H9 (cell line): ENCODE measurements around the gene BRD1. TPM values are rescaled to one million over a fixed set of nuclear protein-coding genes. Genes with fewer than 3 reads are reported as not detected.

Source experiments
- DNase-seq: peaks from one replicate; pipeline ENCODE4 v3.0.0-alpha.2; 2017
- H2AFZ ChIP-seq: one replicate; pipeline ENCODE4 v1.6.1; 2013; ENCODE audit warnings: mild to moderate bottlenecking, low read length, control low read depth, moderate library complexity
- H2AK5ac ChIP-seq: 2 replicates; pipeline ENCODE4 v1.6.1; 2013; ENCODE audit warnings: low read length, control low read depth, mixed read lengths; ENCODE audit not compliant: insufficient read length
- H2BK120ac ChIP-seq: one replicate; pipeline ENCODE4 v1.6.1; 2013; ENCODE audit warnings: low read depth, mild to moderate bottlenecking, low read length, control low read depth, inconsistent platforms; ENCODE audit not compliant: poor library complexity, severe bottlenecking
- H2BK12ac ChIP-seq: 2 replicates; pipeline ENCODE4 v1.6.1; 2013; ENCODE audit warnings: low read length, control low read depth, mixed read lengths, low read depth; ENCODE audit not compliant: insufficient read length
- H2BK15ac ChIP-seq: 2 replicates; pipeline ENCODE4 v1.6.1; 2013; ENCODE audit warnings: low read depth, low read length, control low read depth
- H2BK20ac ChIP-seq: one replicate; pipeline ENCODE4 v1.6.1; 2013; ENCODE audit warnings: low read depth, mild to moderate bottlenecking, low read length, control low read depth, inconsistent platforms; ENCODE audit not compliant: poor library complexity, severe bottlenecking
- H2BK5ac ChIP-seq: 2 replicates; pipeline ENCODE4 v1.6.1; 2013; ENCODE audit warnings: low read length, control low read depth, mixed read lengths; ENCODE audit not compliant: insufficient read length
- H3K14ac ChIP-seq: 2 replicates; pipeline ENCODE4 v1.6.1; 2013; ENCODE audit warnings: low read length, control low read depth; ENCODE audit not compliant: insufficient read depth
- H3K18ac ChIP-seq: 2 replicates; pipeline ENCODE4 v1.6.1; 2013; ENCODE audit warnings: low read depth, mild to moderate bottlenecking, mixed read lengths, low read length, control low read depth; ENCODE audit not compliant: insufficient read length
- H3K23ac ChIP-seq: 2 replicates; pipeline ENCODE4 v1.6.1; 2013; ENCODE audit warnings: low read length, control low read depth, mixed read lengths, low read depth; ENCODE audit not compliant: insufficient read length
- H3K23me2 ChIP-seq: 2 replicates; pipeline ENCODE4 v1.6.1; 2013; ENCODE audit warnings: low read depth, mild to moderate bottlenecking, mixed read lengths, low read length, control low read depth; ENCODE audit not compliant: insufficient read length, poor library complexity, severe bottlenecking
- H3K27ac ChIP-seq: 2 replicates; pipeline ENCODE4 v1.5.1; 2013; ENCODE audit warnings: low read length, control low read depth, mixed read lengths, low read depth; ENCODE audit not compliant: insufficient read length
- H3K27me3 ChIP-seq: 2 replicates; pipeline ENCODE4 v1.6.1; 2013; ENCODE audit warnings: low read length, control low read depth, inconsistent platforms; ENCODE audit not compliant: insufficient read depth
- H3K4ac ChIP-seq: 2 replicates; pipeline ENCODE4 v1.6.1; 2013; ENCODE audit warnings: low read depth, mild to moderate bottlenecking, control low read depth, inconsistent platforms, low read length, moderate library complexity
- H3K4me1 ChIP-seq: 2 replicates; pipeline ENCODE4 v1.6.1; 2013; ENCODE audit warnings: low read length, control low read depth, inconsistent platforms; ENCODE audit not compliant: insufficient read depth
- H3K4me2 ChIP-seq: 2 replicates; pipeline ENCODE4 v1.6.1; 2013; ENCODE audit warnings: low read length, control low read depth, mixed read lengths; ENCODE audit not compliant: insufficient read length, insufficient read depth
- H3K56ac ChIP-seq: 2 replicates; pipeline ENCODE4 v1.6.1; 2013; ENCODE audit warnings: low read depth, mild to moderate bottlenecking, mixed read lengths, low read length, control low read depth; ENCODE audit not compliant: insufficient read length
- H3K79me1 ChIP-seq: 2 replicates; pipeline ENCODE4 v1.6.1; 2013; ENCODE audit warnings: low read depth, mild to moderate bottlenecking, moderate library complexity, low read length, control low read depth, inconsistent platforms; ENCODE audit not compliant: insufficient read depth, poor library complexity, severe bottlenecking
- H3K79me2 ChIP-seq: 2 replicates; pipeline ENCODE4 v1.6.1; 2013; ENCODE audit warnings: low read length, control low read depth, inconsistent platforms; ENCODE audit not compliant: insufficient read depth
- H3K9ac ChIP-seq: 2 replicates; pipeline ENCODE4 v1.6.1; 2013; ENCODE audit warnings: low read length, control low read depth, mixed read lengths; ENCODE audit not compliant: insufficient read length; ENCODE audit errors: extremely low read depth
- H3K9me3 ChIP-seq: one replicate; pipeline ENCODE4 v1.6.1; 2013; ENCODE audit warnings: low read depth, low read length, inconsistent platforms; ENCODE audit not compliant: control insufficient read depth
- H3T11ph ChIP-seq: one replicate; pipeline ENCODE4 v1.6.1; 2013; ENCODE audit warnings: mild to moderate bottlenecking, low read length, control low read depth, inconsistent platforms
- H4K20me1 ChIP-seq: one replicate; pipeline ENCODE4 v1.6.1; 2013; ENCODE audit not compliant: control insufficient read depth, insufficient read length, insufficient read depth
- H4K5ac ChIP-seq: 2 replicates; pipeline ENCODE4 v1.6.1; 2013; ENCODE audit warnings: low read depth, mild to moderate bottlenecking, mixed read lengths, low read length, control low read depth; ENCODE audit not compliant: insufficient read length
- H4K8ac ChIP-seq: replicated peaks from 2 replicates; pipeline ENCODE4 v1.6.1; 2013; ENCODE audit warnings: low read length, control low read depth, mixed read lengths, low read depth; ENCODE audit not compliant: insufficient read length
- H4K91ac ChIP-seq: 2 replicates; pipeline ENCODE4 v1.6.1; 2013; ENCODE audit warnings: low read depth, mild to moderate bottlenecking, moderate library complexity, mixed read lengths, low read length, control low read depth; ENCODE audit not compliant: insufficient read length
- H3K27ac Mint-ChIP-seq, 3 experiments: 2 replicates in 2 of 3; 3 replicates in 1 of 3; pipeline ENCODE4 v1.8.0; 2020 to 2021; ENCODE audit warnings: mixed read lengths in 3 of 3, mild to moderate bottlenecking in 1 of 3, moderate library complexity in 1 of 3
- H3K27me3 Mint-ChIP-seq: 2 replicates; pipeline ENCODE4 v1.8.0; 2021; ENCODE audit warnings: low read depth, mild to moderate bottlenecking, moderate library complexity, mixed read lengths
- H3K36me3 Mint-ChIP-seq, 3 experiments: 2 replicates in 2 of 3; 3 replicates in 1 of 3; pipeline ENCODE4 v1.8.0; 2020 to 2021; ENCODE audit warnings: low read depth in 3 of 3, mixed read lengths in 3 of 3; ENCODE audit not compliant: insufficient read depth in 1 of 3
- H3K4me1 Mint-ChIP-seq, 2 experiments: 2 replicates each; pipeline ENCODE4 v1.8.0; 2020; ENCODE audit warnings: mixed read lengths in 2 of 2
- H3K4me3 Mint-ChIP-seq, 2 experiments: 2 replicates in 1 of 2; 3 replicates in 1 of 2; pipeline ENCODE4 v1.8.0; 2020 to 2021; ENCODE audit warnings: mild to moderate bottlenecking in 2 of 2, mixed read lengths in 2 of 2, moderate library complexity in 1 of 2
- H3K9me3 Mint-ChIP-seq, 2 experiments: 2 replicates in 1 of 2; 3 replicates in 1 of 2; pipeline ENCODE4 v1.8.0; 2020; ENCODE audit warnings: mild to moderate bottlenecking in 2 of 2, mixed read lengths in 2 of 2, moderate library complexity in 1 of 2
- WGBS: extraction: QIAGEN DNeasy Blood & Tissue Kit; methylation state at CpG from one replicate; pipeline ENCODE4 v1.1.7; 2013; ENCODE audit warnings: missing lambda C conversion rate, low lambda C conversion rate, mixed read lengths; ENCODE audit not compliant: insufficient read length; ENCODE audit errors: extremely low coverage; 5-methylcytosine and 5-hydroxymethylcytosine counted together
- total RNA-seq: library from RNA; stranded (reverse); gene quantifications from 2 replicates; pipeline ENCODE4 v1.2.1, GENCODE V29; 2021
- TF ChIP-seq, protein P1 (sequence below): fragments of 200-600 bp; sonication (generic); conservative IDR thresholded peaks from 3 replicates; pipeline ENCODE4 v1.8.0; 2021; ENCODE audit warnings: antibody characterized with exemption, mild to moderate bottlenecking

Gene BRD1
- total RNA-seq, 1 experiment from 2014 or later, result 51.3 TPM

GRCh38 chr22:49865156-49865555 is 37.5 kb upstream of the BRD1 start:
- Mint-ChIP-seq H3K4me3 (no peak overlapping the region), H3K27me3 (no peaks in the 10 kb centered on the region), H3K36me3 (peaks cover 43 to 50% (median 47%) of the 10 kb centered on the region in 3 experiments), H3K4me1 (peaks cover 12 to 13% of the 10 kb centered on the region in 2 experiments), H3K27ac (no peak overlapping the region; a peak in 1 of 7 replicates), H3K9me3 (peaks cover 41 to 47% of the 10 kb centered on the region in 2 experiments)
- Histone ChIP-seq H2AFZ (no peak overlapping the region), H3K4me2 (no peak overlapping the region), H3K9me3 (peaks cover 4% of the 10 kb centered on the region), H2AK5ac (no peak overlapping the region), H3K14ac (no peak overlapping the region), H3K79me1 (peaks cover 12% of the 10 kb centered on the region), H2BK120ac (no peak overlapping the region), H2BK20ac (no peak overlapping the region), H3T11ph (no peak overlapping the region), H3K9ac (no peak overlapping the region), H4K5ac (no peak overlapping the region), H3K27me3 (no peaks in the 10 kb centered on the region), H3K79me2 (peaks cover 30% of the 10 kb centered on the region; the same call in 1 of the 2 replicates), H2BK12ac (no peak overlapping the region), H4K91ac (no peak overlapping the region), H2BK15ac (no peak overlapping the region), H3K56ac (no peak overlapping the region), H3K4ac (no peak overlapping the region), H3K18ac (no peak overlapping the region), H2BK5ac (no peak overlapping the region), H3K27ac (no peak overlapping the region), H3K23me2 (no peaks in the 10 kb centered on the region), H4K20me1 (no peaks in the 10 kb centered on the region), H3K23ac (no peak overlapping the region), H4K8ac (no peak overlapping the region), H3K4me1 (no peaks in the 10 kb centered on the region)
- WGBS, result no CpG with 5 or more reads among the region's 17 CpGs
- DNase-seq, result no peak
- TF ChIP-seq, protein P1, sequence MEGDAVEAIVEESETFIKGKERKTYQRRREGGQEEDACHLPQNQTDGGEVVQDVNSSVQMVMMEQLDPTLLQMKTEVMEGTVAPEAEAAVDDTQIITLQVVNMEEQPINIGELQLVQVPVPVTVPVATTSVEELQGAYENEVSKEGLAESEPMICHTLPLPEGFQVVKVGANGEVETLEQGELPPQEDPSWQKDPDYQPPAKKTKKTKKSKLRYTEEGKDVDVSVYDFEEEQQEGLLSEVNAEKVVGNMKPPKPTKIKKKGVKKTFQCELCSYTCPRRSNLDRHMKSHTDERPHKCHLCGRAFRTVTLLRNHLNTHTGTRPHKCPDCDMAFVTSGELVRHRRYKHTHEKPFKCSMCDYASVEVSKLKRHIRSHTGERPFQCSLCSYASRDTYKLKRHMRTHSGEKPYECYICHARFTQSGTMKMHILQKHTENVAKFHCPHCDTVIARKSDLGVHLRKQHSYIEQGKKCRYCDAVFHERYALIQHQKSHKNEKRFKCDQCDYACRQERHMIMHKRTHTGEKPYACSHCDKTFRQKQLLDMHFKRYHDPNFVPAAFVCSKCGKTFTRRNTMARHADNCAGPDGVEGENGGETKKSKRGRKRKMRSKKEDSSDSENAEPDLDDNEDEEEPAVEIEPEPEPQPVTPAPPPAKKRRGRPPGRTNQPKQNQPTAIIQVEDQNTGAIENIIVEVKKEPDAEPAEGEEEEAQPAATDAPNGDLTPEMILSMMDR, result no peak
